RWPE1 (cell line): ENCODE measurements around the gene NOL8.

ENCODE experiments used
- CTCF ChIA-PET: fragments of 350-600 bp; sonication (Branson Sonifier 250); formaldehyde crosslinking; extraction: SDS; loops from one replicate; lab custom pipeline; 2021; lab: Yijun Ruan, JAX
- POLR2A ChIA-PET: fragments of 400-600 bp; formaldehyde crosslinking; extraction: SDS; loops from one replicate; lab custom pipeline; 2020; ENCODE audit warnings: antibody characterized with exemption; ENCODE audit not compliant: low non-redundant PET; lab: Yijun Ruan, JAX
- DNase-seq: peaks from one replicate; pipeline ENCODE4 v3.0.0; 2012; ENCODE audit warnings: low spot score
- H3K27ac ChIP-seq: fragments of 450-650 bp; 2 replicates; pipeline ENCODE4 v1.5.1; 2017
- CTCF ChIP-seq: fragments of 450-650 bp; conservative IDR thresholded peaks from 2 replicates; pipeline ENCODE4 v1.5.1; 2017; ENCODE audit warnings: low read depth, mild to moderate bottlenecking

NOL8 gene

GRCh38 chr9:92350740-92351133 is 25.6 kb upstream of the NOL8 start:
- ChIA-PET POLR2A (no interaction called here), CTCF (interaction anchor here (0.5 kb wide), 1 partner anchor 77 kb away, joined by 3 read pairs; no protein-coding TSS in a partner anchor)
- H3K27ac ChIP-seq: no peak overlapping the region
- TF ChIP-seq CTCF: no peak
- no peak for DNase-seq

- ChIA-PET CTCF (no interaction called here), POLR2A (no interaction called here)
- no peak for TF ChIP-seq CTCF
- DNase-seq: no peak
- no peak overlapping the region for H3K27ac ChIP-seq
These were observed 24.9 kb upstream of the NOL8 start for GRCh38 chr9:92349771-92350739.

GRCh38 chr9:92345582-92345981 is 20.4 kb upstream of the NOL8 start:
- no peak overlapping the region for H3K27ac ChIP-seq
- CTCF ChIA-PET: no interaction called here
- no peak; the same call in 1 of the 2 replicates for TF ChIP-seq CTCF
- no peak for DNase-seq
- POLR2A ChIA-PET: no interaction called here

GRCh38 chr9:92342825-92343488 is 17.8 kb upstream of the NOL8 start:
- CTCF ChIA-PET: interaction anchor here (0.5 to 1.5 kb wide), 7 partner anchors 34 to 761 kb away, joined by 3 to 6 read pairs (median 4); no protein-coding TSS in a partner anchor
- peak; percentile 34 for DNase-seq

GRCh38 chr9:92341578-92341977 is 16.4 kb upstream of the NOL8 start:
- no peak overlapping the region for H3K27ac ChIP-seq
- TF ChIP-seq CTCF: no peak
- ChIA-PET POLR2A (no interaction called here), CTCF (interaction anchor here (0.6 kb wide), 1 partner anchor 13 kb away, joined by 3 read pairs; no protein-coding TSS in a partner anchor)
- DNase-seq: no peak

More at GRCh38 chr9:92342825-92343488, 17.8 kb upstream of the NOL8 start:
- POLR2A ChIA-PET: no interaction called here
- peak; percentile 40 for TF ChIP-seq CTCF
- no peak overlapping the region for H3K27ac ChIP-seq

- ChIA-PET POLR2A (no interaction called here), CTCF (interaction anchor here (0.6 to 0.7 kb wide), 3 partner anchors 108 to 256 kb away, joined by 3 to 4 read pairs (median 3); no protein-coding TSS in a partner anchor)
- no peak overlapping the region for H3K27ac ChIP-seq
- no peak for DNase-seq
- no peak for TF ChIP-seq CTCF
These were observed 8.1 kb upstream of the NOL8 start for GRCh38 chr9:92333282-92333634.
